ENCODE data around the gene TCF12.

TCF12 gene

GRCh38 chr15:57035664-57036063, 117.2 kb downstream of the TCF12 start:
- H3K36me3 ChIP-seq (ENCODE audit: control insufficient read depth in 1 of 2, insufficient read depth in 2 of 2, low read length in 2 of 2): no peaks in the 10 kb centered on the region
- no peaks in the 10 kb centered on the region for H3K27me3 ChIP-seq (ENCODE audit: control insufficient read depth in 1 of 2, insufficient read depth in 2 of 2, low read length in 2 of 2)
- no peak overlapping the region for H3K4me3 ChIP-seq (ENCODE audit: low read depth in 1 of 2, low read length in 2 of 2)
- H3K9me3 ChIP-seq (ENCODE audit: control insufficient read depth in 1 of 2, low read length in 2 of 2): no peaks in the 10 kb centered on the region
- no peaks in the 10 kb centered on the region for H3K4me1 ChIP-seq (ENCODE audit: control insufficient read depth in 1 of 2, insufficient read depth in 2 of 2, low read length in 2 of 2)
- H3K9ac ChIP-seq (ENCODE audit: low read depth in 1 of 2, low read length in 2 of 2): no peak overlapping the region
- no peak overlapping the region for H3K27ac ChIP-seq (ENCODE audit: low read depth, low read length)

GRCh38 chr15:57036352-57036751, 117.9 kb downstream of the TCF12 start:
- H3K27ac ChIP-seq (ENCODE audit: low read depth, low read length): no peak overlapping the region
- no peak overlapping the region for H3K9ac ChIP-seq (ENCODE audit: low read depth in 1 of 2, low read length in 2 of 2)
- H3K4me1 ChIP-seq (ENCODE audit: control insufficient read depth in 1 of 2, insufficient read depth in 2 of 2, low read length in 2 of 2): no peaks in the 10 kb centered on the region
- no peaks in the 10 kb centered on the region for H3K36me3 ChIP-seq (ENCODE audit: control insufficient read depth in 1 of 2, insufficient read depth in 2 of 2, low read length in 2 of 2)
- H3K27me3 ChIP-seq (ENCODE audit: control insufficient read depth in 1 of 2, insufficient read depth in 2 of 2, low read length in 2 of 2): no peaks in the 10 kb centered on the region
- no peak overlapping the region for H3K4me3 ChIP-seq (ENCODE audit: low read depth in 1 of 2, low read length in 2 of 2)
- H3K9me3 ChIP-seq (ENCODE audit: control insufficient read depth in 1 of 2, low read length in 2 of 2): no peaks in the 10 kb centered on the region

GRCh38 chr15:57037548-57037947, 119.1 kb downstream of the TCF12 start:
- no peaks in the 10 kb centered on the region for H3K4me1 ChIP-seq (ENCODE audit: control insufficient read depth in 1 of 2, insufficient read depth in 2 of 2, low read length in 2 of 2)
- H3K27ac ChIP-seq (ENCODE audit: low read depth, low read length): no peak overlapping the region
- no peaks in the 10 kb centered on the region for H3K27me3 ChIP-seq (ENCODE audit: control insufficient read depth in 1 of 2, insufficient read depth in 2 of 2, low read length in 2 of 2)
- no peak overlapping the region for H3K4me3 ChIP-seq (ENCODE audit: low read depth in 1 of 2, low read length in 2 of 2)
- no peaks in the 10 kb centered on the region for H3K9me3 ChIP-seq (ENCODE audit: control insufficient read depth in 1 of 2, low read length in 2 of 2)
- no peaks in the 10 kb centered on the region for H3K36me3 ChIP-seq (ENCODE audit: control insufficient read depth in 1 of 2, insufficient read depth in 2 of 2, low read length in 2 of 2)
- H3K9ac ChIP-seq (ENCODE audit: low read depth in 1 of 2, low read length in 2 of 2): no peak overlapping the region

GRCh38 chr15:57038040-57038439, 119.6 kb downstream of the TCF12 start:
- no peaks in the 10 kb centered on the region for H3K27me3 ChIP-seq (ENCODE audit: control insufficient read depth in 1 of 2, insufficient read depth in 2 of 2, low read length in 2 of 2)
- H3K4me1 ChIP-seq (ENCODE audit: control insufficient read depth in 1 of 2, insufficient read depth in 2 of 2, low read length in 2 of 2): no peaks in the 10 kb centered on the region
- no peak overlapping the region for H3K4me3 ChIP-seq (ENCODE audit: low read depth in 1 of 2, low read length in 2 of 2)
- H3K36me3 ChIP-seq (ENCODE audit: control insufficient read depth in 1 of 2, insufficient read depth in 2 of 2, low read length in 2 of 2): no peaks in the 10 kb centered on the region
- no peaks in the 10 kb centered on the region for H3K9me3 ChIP-seq (ENCODE audit: control insufficient read depth in 1 of 2, low read length in 2 of 2)
- H3K27ac ChIP-seq (ENCODE audit: low read depth, low read length): no peak overlapping the region
- H3K9ac ChIP-seq (ENCODE audit: low read depth in 1 of 2, low read length in 2 of 2): no peak overlapping the region

- Histone ChIP-seq H3K9ac (ENCODE audit: low read depth in 1 of 2, low read length in 2 of 2) (no peak overlapping the region), H3K9me3 (ENCODE audit: control insufficient read depth in 1 of 2, low read length in 2 of 2) (no peaks in the 10 kb centered on the region), H3K4me3 (ENCODE audit: low read depth in 1 of 2, low read length in 2 of 2) (no peak overlapping the region), H3K27ac (ENCODE audit: low read depth, low read length) (no peak overlapping the region), H3K36me3 (ENCODE audit: control insufficient read depth in 1 of 2, insufficient read depth in 2 of 2, low read length in 2 of 2) (no peaks in the 10 kb centered on the region), H3K4me1 (ENCODE audit: control insufficient read depth in 1 of 2, insufficient read depth in 2 of 2, low read length in 2 of 2) (no peaks in the 10 kb centered on the region), H3K27me3 (ENCODE audit: control insufficient read depth in 1 of 2, insufficient read depth in 2 of 2, low read length in 2 of 2) (no peaks in the 10 kb centered on the region)
Observed at GRCh38 chr15:57038496-57038895, 120.1 kb downstream of the TCF12 start.

- H3K9me3 ChIP-seq (ENCODE audit: control insufficient read depth in 1 of 2, low read length in 2 of 2): no peaks in the 10 kb centered on the region
- H3K36me3 ChIP-seq (ENCODE audit: control insufficient read depth in 1 of 2, insufficient read depth in 2 of 2, low read length in 2 of 2): no peaks in the 10 kb centered on the region
- no peaks in the 10 kb centered on the region for H3K27me3 ChIP-seq (ENCODE audit: control insufficient read depth in 1 of 2, insufficient read depth in 2 of 2, low read length in 2 of 2)
- H3K27ac ChIP-seq (ENCODE audit: low read depth, low read length): no peak overlapping the region
- no peaks in the 10 kb centered on the region for H3K4me1 ChIP-seq (ENCODE audit: control insufficient read depth in 1 of 2, insufficient read depth in 2 of 2, low read length in 2 of 2)
- H3K9ac ChIP-seq (ENCODE audit: low read depth in 1 of 2, low read length in 2 of 2): no peak overlapping the region
- H3K4me3 ChIP-seq (ENCODE audit: low read depth in 1 of 2, low read length in 2 of 2): no peak overlapping the region
Observed at GRCh38 chr15:57041416-57041815, 123.0 kb downstream of the TCF12 start.

- Histone ChIP-seq H3K9ac (ENCODE audit: low read depth in 1 of 2, low read length in 2 of 2) (no peak overlapping the region), H3K36me3 (ENCODE audit: control insufficient read depth in 1 of 2, insufficient read depth in 2 of 2, low read length in 2 of 2) (no peaks in the 10 kb centered on the region), H3K4me1 (ENCODE audit: control insufficient read depth in 1 of 2, insufficient read depth in 2 of 2, low read length in 2 of 2) (no peaks in the 10 kb centered on the region), H3K4me3 (ENCODE audit: low read depth in 1 of 2, low read length in 2 of 2) (no peak overlapping the region), H3K27ac (ENCODE audit: low read depth, low read length) (no peak overlapping the region), H3K27me3 (ENCODE audit: control insufficient read depth in 1 of 2, insufficient read depth in 2 of 2, low read length in 2 of 2) (no peaks in the 10 kb centered on the region), H3K9me3 (ENCODE audit: control insufficient read depth in 1 of 2, low read length in 2 of 2) (no peaks in the 10 kb centered on the region)
Observed at GRCh38 chr15:57044072-57044702, 125.7 kb downstream of the TCF12 start.

GRCh38 chr15:57044970-57045369, 126.5 kb downstream of the TCF12 start:
- Histone ChIP-seq H3K9ac (ENCODE audit: low read depth in 1 of 2, low read length in 2 of 2) (no peak overlapping the region), H3K4me1 (ENCODE audit: control insufficient read depth in 1 of 2, insufficient read depth in 2 of 2, low read length in 2 of 2) (no peaks in the 10 kb centered on the region), H3K36me3 (ENCODE audit: control insufficient read depth in 1 of 2, insufficient read depth in 2 of 2, low read length in 2 of 2) (no peaks in the 10 kb centered on the region), H3K27ac (ENCODE audit: low read depth, low read length) (no peak overlapping the region), H3K9me3 (ENCODE audit: control insufficient read depth in 1 of 2, low read length in 2 of 2) (no peaks in the 10 kb centered on the region), H3K27me3 (ENCODE audit: control insufficient read depth in 1 of 2, insufficient read depth in 2 of 2, low read length in 2 of 2) (no peaks in the 10 kb centered on the region), H3K4me3 (ENCODE audit: low read depth in 1 of 2, low read length in 2 of 2) (no peak overlapping the region)

- H3K4me3 ChIP-seq (ENCODE audit: low read depth in 1 of 2, low read length in 2 of 2): no peak overlapping the region
- no peak overlapping the region for H3K27ac ChIP-seq (ENCODE audit: low read depth, low read length)
- H3K4me1 ChIP-seq (ENCODE audit: control insufficient read depth in 1 of 2, insufficient read depth in 2 of 2, low read length in 2 of 2): no peaks in the 10 kb centered on the region
- H3K9ac ChIP-seq (ENCODE audit: low read depth in 1 of 2, low read length in 2 of 2): no peak overlapping the region
- H3K36me3 ChIP-seq (ENCODE audit: control insufficient read depth in 1 of 2, insufficient read depth in 2 of 2, low read length in 2 of 2): no peaks in the 10 kb centered on the region
- no peaks in the 10 kb centered on the region for H3K27me3 ChIP-seq (ENCODE audit: control insufficient read depth in 1 of 2, insufficient read depth in 2 of 2, low read length in 2 of 2)
- H3K9me3 ChIP-seq (ENCODE audit: control insufficient read depth in 1 of 2, low read length in 2 of 2): no peaks in the 10 kb centered on the region
Observed at GRCh38 chr15:57045741-57046382, 127.4 kb downstream of the TCF12 start.

GRCh38 chr15:57048930-57049549, 130.6 kb downstream of the TCF12 start:
- H3K36me3 ChIP-seq (ENCODE audit: control insufficient read depth in 1 of 2, insufficient read depth in 2 of 2, low read length in 2 of 2): no peaks in the 10 kb centered on the region
- no peak overlapping the region for H3K27ac ChIP-seq (ENCODE audit: low read depth, low read length)
- H3K9me3 ChIP-seq (ENCODE audit: control insufficient read depth in 1 of 2, low read length in 2 of 2): no peaks in the 10 kb centered on the region
- H3K4me3 ChIP-seq (ENCODE audit: low read depth in 1 of 2, low read length in 2 of 2): no peak overlapping the region
- no peaks in the 10 kb centered on the region for H3K27me3 ChIP-seq (ENCODE audit: control insufficient read depth in 1 of 2, insufficient read depth in 2 of 2, low read length in 2 of 2)
- peaks cover 5 to 6% of the 10 kb centered on the region in 2 donors for H3K4me1 ChIP-seq (ENCODE audit: control insufficient read depth in 1 of 2, insufficient read depth in 2 of 2, low read length in 2 of 2)
- H3K9ac ChIP-seq (ENCODE audit: low read depth in 1 of 2, low read length in 2 of 2): no peak overlapping the region

Data from duodenal mucosa (tissue), 2 donors.